ENCODE results near the gene CD274. TPM values are rescaled to one million over a fixed set of nuclear protein-coding genes. Genes with fewer than 3 reads are reported as not detected.

The CD274 gene
- total and polyA plus RNA-seq, 10 of the 15 experiments (the other 5 are each of a cell fraction or from before 2014, with no cell fraction given): 9.4 to 128 (median 24.6) TPM

GRCh38 chr9:5518937-5519319, 68.6 kb downstream of the CD274 start (continued):
- TF ChIP-seq BCLAF1 (IDR thresholded peaks at IDR 0.05): no peak
- no peak for TF ChIP-seq ZNF207 (IDR thresholded peaks at IDR 0.05; ENCODE audit: borderline replicate concordance)
- no peak for TF ChIP-seq ELK1 (IDR thresholded peaks at IDR 0.05; ENCODE audit: low read depth, low read length)
- TF ChIP-seq NFIC (IDR thresholded peaks at IDR 0.05; ENCODE audit: low read depth, low read length): 0 out of 2 replicates have a peak, but pooled peaks have one; percentile 32
- TF ChIP-seq IRF3 (IDR thresholded peaks at IDR 0.05): no peak
- 0 out of 2 replicates have a peak, but pooled peaks have one; percentile 19 for TF ChIP-seq ZBED1 (IDR thresholded peaks at IDR 0.05; ENCODE audit: borderline replicate concordance)
- TF ChIP-seq MEF2B (IDR thresholded peaks at IDR 0.05; ENCODE audit: partially characterized antibody, poor library complexity, severe bottlenecking): no peak
- no peak for TF ChIP-seq ATF7 (IDR thresholded peaks at IDR 0.05; ENCODE audit: low read depth)
- TF ChIP-seq BRCA1 (IDR thresholded peaks at IDR 0.05; ENCODE audit: low read depth, low read length): no peak
- no peak for TF ChIP-seq KAT2A (conservative IDR thresholded peaks at IDR 0.05; ENCODE audit: control insufficient read depth, low read depth, low read length)
- no peak for TF ChIP-seq SIX5 (IDR thresholded peaks at IDR 0.05; ENCODE audit: low read depth, low read length, severe bottlenecking)
- TF ChIP-seq IKZF2 (IDR thresholded peaks at IDR 0.05): peak; percentile 44 to 50; a peak in 2 of 4 replicates
- TF ChIP-seq BCL3 (IDR thresholded peaks at IDR 0.05; ENCODE audit: borderline replicate concordance, insufficient read depth, low read depth, low read length, poor library complexity, severe bottlenecking): no peak
- no peak for TF ChIP-seq NFXL1 (IDR thresholded peaks at IDR 0.05; ENCODE audit: borderline replicate concordance)
- TF ChIP-seq TARDBP (IDR thresholded peaks at IDR 0.05; ENCODE audit: borderline replicate concordance): no peak
- 0 out of 2 replicates have a peak, but pooled peaks have one; percentile 74 for TF ChIP-seq TCF7 (IDR thresholded peaks at IDR 0.05; ENCODE audit: borderline replicate concordance)
- no peak for TF ChIP-seq MLLT1 (IDR thresholded peaks at IDR 0.05)
- TF ChIP-seq PKNOX1 (IDR thresholded peaks at IDR 0.05): no peak

All from GM12878 (cell line).